Frontal cortex (tissue), 4 donors: ENCODE data around the gene LYSMD4. TPM values are rescaled to one million over a fixed set of nuclear protein-coding genes. Genes with fewer than 3 reads are reported as not detected.

Source experiments
- DNase-seq, 2 donors: peaks; one replicate each; pipeline ENCODE4 v3.0.0; 2012; ENCODE audit warnings: low spot score in 2 of 2
- FAIRE-seq: peaks from 2 replicates; lab custom pipeline; 2012; peaks lifted over from hg19 to GRCh38; lab: Jason Lieb, UNC
- small RNA-seq: library from RNA; depleted of rRNA; stranded (forward); fragments of <200 nt; gene quantifications from one replicate; pipeline ENCODE3, GENCODE V24; 2014
- total RNA-seq: library from RNA; depleted of rRNA; stranded (reverse); fragments of >200 nt; gene quantifications from one replicate; pipeline ENCODE4 v1.2.3, GENCODE V29; 2014
- donor health status: control.
- donor health status: control.
- donor health status: control.

LYSMD4 gene
- total RNA-seq, 1 donor from 2014 or later, result 15.5 TPM

- no peak for DNase-seq
- FAIRE-seq, result no peak
Observed at GRCh38 chr15:99708563-99708962, 24.7 kb downstream of the LYSMD4 start.

- FAIRE-seq, result no peak
Observed at GRCh38 chr15:99707473-99708270, 25.6 kb downstream of the LYSMD4 start.

GRCh38 chr15:99706557-99707303 lies 26.5 kb downstream of the LYSMD4 start:
- DNase-seq (no peak), FAIRE-seq (no peak)

More at GRCh38 chr15:99707473-99708270, 25.6 kb downstream of the LYSMD4 start:
- no peak for DNase-seq

- peak in 1 of 2 donors; percentile 47 for DNase-seq
- FAIRE-seq, result peak; percentile 72
Observed at GRCh38 chr15:99704444-99704838, 28.8 kb downstream of the LYSMD4 start.

GRCh38 chr15:99703603-99704443 lies 29.4 kb downstream of the LYSMD4 start:
- DNase-seq (no peak), FAIRE-seq (peak; percentile 74)

- DNase-seq, result no peak
- no peak for FAIRE-seq
Observed at GRCh38 chr15:99702895-99703602, 30.2 kb downstream of the LYSMD4 start.

- DNase-seq (no peak), FAIRE-seq (no peak)
Observed at GRCh38 chr15:99696096-99696495, 37.1 kb downstream of the LYSMD4 start.

- DNase-seq (no peak), FAIRE-seq (no peak)
Observed at GRCh38 chr15:99692825-99693224, 40.4 kb downstream of the LYSMD4 start.

GRCh38 chr15:99686290-99686689 lies 46.9 kb downstream of the LYSMD4 start:
- no peak for FAIRE-seq
- no peak for DNase-seq

- FAIRE-seq, result no peak
Observed at GRCh38 chr15:99683000-99683670, 50.1 kb downstream of the LYSMD4 start.

GRCh38 chr15:99682455-99682854 lies 50.8 kb downstream of the LYSMD4 start:
- FAIRE-seq, result no peak
- no peak for DNase-seq

More at GRCh38 chr15:99683000-99683670, 50.1 kb downstream of the LYSMD4 start:
- no peak for DNase-seq

- no peak for DNase-seq
- FAIRE-seq, result no peak
Observed at GRCh38 chr15:99681990-99682389, 51.2 kb downstream of the LYSMD4 start.

GRCh38 chr15:99680276-99680675 lies 53.0 kb downstream of the LYSMD4 start:
- no peak for DNase-seq

GRCh38 chr15:99677540-99678134 lies 55.6 kb downstream of the LYSMD4 start:
- no peak for DNase-seq
- peak; percentile 84 for FAIRE-seq

More at GRCh38 chr15:99680276-99680675, 53.0 kb downstream of the LYSMD4 start:
- FAIRE-seq, result no peak

Small RNA genes within 50 kb of the gene (small RNA-seq; reads per million reads assigned to genes)
- not detected for gene RF00019

Other genes with a start within 250 kb of the LYSMD4 start
- gene MEF2A, start 167.5 kb downstream of the LYSMD4 start, total RNA-seq, result 37.5 TPM